CD14-positive monocyte (primary cell): ENCODE measurements around the gene CNTN1. TPM values are rescaled to one million over a fixed set of nuclear protein-coding genes. Genes with fewer than 3 reads are reported as not detected.

Source experiments
- DNase-seq, 3 donors: peaks; one replicate each; pipeline ENCODE4 v3.0.0-alpha.2; 2011 to 2022
- H2AFZ ChIP-seq: 2 replicates; pipeline ENCODE4 v1.6.0; 2012; ENCODE audit warnings: mild to moderate bottlenecking, low read depth, low read length, inconsistent platforms; ENCODE audit not compliant: insufficient read depth, poor library complexity, severe bottlenecking
- H3K27ac ChIP-seq, 2 donors: 1 replicate in 1 of 2; 2 replicates in 1 of 2; pipeline ENCODE4 v1.5.1; 2012 to 2013; ENCODE audit warnings: low read length in 2 of 2, control low read depth in 1 of 2, inconsistent platforms in 1 of 2, low read depth in 1 of 2, mild to moderate bottlenecking in 1 of 2
- H3K27me3 ChIP-seq, 2 donors: one replicate each; pipeline versions ENCODE4 v1.6.0 to v1.6.1; 2011 to 2013; ENCODE audit warnings: low read length in 2 of 2; ENCODE audit not compliant: control insufficient read depth in 2 of 2, insufficient read depth in 2 of 2
- H3K36me3 ChIP-seq, 2 donors: replicated peaks in 1 of 2; 1 replicate in 1 of 2; 2 replicates in 1 of 2; pipeline versions ENCODE4 v1.5.1 to v1.6.1; 2012 to 2013; ENCODE audit warnings: low read length in 2 of 2, control low read depth in 1 of 2, inconsistent platforms in 1 of 2, mild to moderate bottlenecking in 1 of 2; ENCODE audit not compliant: insufficient read depth in 2 of 2, control insufficient read depth in 1 of 2
- H3K4me1 ChIP-seq, 2 donors: 1 replicate in 1 of 2; 2 replicates in 1 of 2; pipeline versions ENCODE4 v1.5.1 to v1.6.1; 2012 to 2013; ENCODE audit warnings: low read length in 2 of 2, control low read depth in 1 of 2, inconsistent platforms in 1 of 2, mild to moderate bottlenecking in 1 of 2, moderate library complexity in 1 of 2; ENCODE audit not compliant: insufficient read depth in 2 of 2, control insufficient read depth in 1 of 2
- H3K4me2 ChIP-seq: replicated peaks from 2 replicates; pipeline ENCODE3; 2012; ENCODE audit warnings: low read length, moderate library complexity, mild to moderate bottlenecking; ENCODE audit not compliant: poor library complexity, severe bottlenecking; ENCODE audit errors: extremely low read depth
- H3K4me3 ChIP-seq, 3 experiments: fragments of 200-600 bp in 1 of 3; sonication (generic) in 1 of 3; replicated peaks in 1 of 3; 1 replicate in 2 of 3; 2 replicates in 1 of 3; pipeline ENCODE4 v1.5.1; 2011 to 2013; ENCODE audit warnings: low read length in 3 of 3, mild to moderate bottlenecking in 3 of 3, control low read depth in 2 of 3, low read depth in 2 of 3, inconsistent platforms in 1 of 3, moderate library complexity in 1 of 3
- H3K79me2 ChIP-seq: 2 replicates; pipeline ENCODE4 v1.6.0; 2012; ENCODE audit warnings: mild to moderate bottlenecking, control low read depth, inconsistent platforms, low read length, moderate library complexity; ENCODE audit not compliant: insufficient read depth
- H3K9ac ChIP-seq: 2 replicates; pipeline ENCODE4 v1.6.0; 2017; ENCODE audit warnings: low read length, mild to moderate bottlenecking; ENCODE audit not compliant: insufficient read depth, poor library complexity, severe bottlenecking
- H3K9me3 ChIP-seq, 2 donors: replicated peaks in 1 of 2; 1 replicate in 1 of 2; 2 replicates in 1 of 2; pipeline versions ENCODE4 v1.5.1 to v1.6.1; 2012 to 2013; ENCODE audit warnings: low read length in 2 of 2, control low read depth in 1 of 2; ENCODE audit not compliant: control insufficient read depth in 1 of 2, insufficient read depth in 1 of 2
- H4K20me1 ChIP-seq: 2 replicates; pipeline ENCODE4 v1.6.0; 2012; ENCODE audit warnings: mild to moderate bottlenecking, low read length, control low read depth, moderate library complexity; ENCODE audit not compliant: insufficient read depth
- H3K27ac Mint-ChIP-seq, 7 donors: one replicate each; pipeline ENCODE4 v1.8.0; 2020; ENCODE audit warnings: mild to moderate bottlenecking in 7 of 7, mixed read lengths in 7 of 7, moderate library complexity in 6 of 7, inconsistent platforms in 2 of 7
- H3K27me3 Mint-ChIP-seq, 3 donors: one replicate each; pipeline ENCODE4 v1.8.0; 2021 to 2022; ENCODE audit warnings: low read depth in 3 of 3, mild to moderate bottlenecking in 3 of 3, mixed read lengths in 3 of 3, moderate library complexity in 3 of 3, inconsistent platforms in 1 of 3
- H3K36me3 Mint-ChIP-seq, 2 donors: one replicate each; pipeline ENCODE4 v1.8.0; 2020; ENCODE audit warnings: mixed read lengths in 2 of 2, inconsistent platforms in 1 of 2, mild to moderate bottlenecking in 1 of 2
- H3K4me1 Mint-ChIP-seq: one replicate; pipeline ENCODE4 v1.8.0; 2020; ENCODE audit warnings: mild to moderate bottlenecking, mixed read lengths
- H3K4me3 Mint-ChIP-seq, 2 donors: one replicate each; pipeline ENCODE4 v1.8.0; 2020; ENCODE audit warnings: mild to moderate bottlenecking in 2 of 2, mixed read lengths in 2 of 2, moderate library complexity in 1 of 2
- H3K9me3 Mint-ChIP-seq, 7 donors: one replicate each; pipeline ENCODE4 v1.8.0; 2020 to 2022; ENCODE audit warnings: mixed read lengths in 7 of 7, mild to moderate bottlenecking in 6 of 7, moderate library complexity in 6 of 7, inconsistent platforms in 2 of 7
- CTCF ChIP-seq: fragments of 200-600 bp; IDR thresholded peaks from one replicate; pipeline ENCODE4 v1.8.0; 2022; ENCODE audit warnings: antibody characterized with exemption, mild to moderate bottlenecking
- WGBS: methylation state at CpG from one replicate; pipeline ENCODE4 v1.1.5; 2013; ENCODE audit warnings: missing lambda C conversion rate; ENCODE audit not compliant: insufficient coverage; 5-methylcytosine and 5-hydroxymethylcytosine counted together
- intact Hi-C, 2 donors: fragments of 100-400 bp; cut with micrococcal nuclease; formaldehyde crosslinking; loops; one replicate each; pipeline versions ENCODE4 v1.15.0 to v1.15.1; 2023
- polyA plus RNA-seq, 3 donors: library from polyadenylated mRNA; depleted of rRNA in 1 of 3; unstranded in 2 of 3; stranded (reverse) in 1 of 3; fragments of 300-500 nt in 2 of 3; fragments of >200 nt in 1 of 3; fragmentation: Illumina TruSeq in 2 of 3; gene quantifications; 1 replicate in 2 of 3; 2 replicates in 1 of 3; pipeline ENCODE4 v1.2.3, GENCODE V29; 2012 to 2021

CNTN1 gene
- polyA plus RNA-seq, 3 donors, result not detected

- H3K9ac ChIP-seq, result no peak overlapping the region
- H3K4me3 ChIP-seq, result no peak overlapping the region
- H3K36me3 ChIP-seq, result no peaks in the 10 kb centered on the region
- H3K4me1 ChIP-seq, result no peaks in the 10 kb centered on the region
- no peak for TF ChIP-seq CTCF
- peaks cover 4 to 9% of the 10 kb centered on the region in 2 donors for H3K9me3 ChIP-seq
- no peaks in the 10 kb centered on the region for H3K79me2 ChIP-seq
- H3K27me3 ChIP-seq, result no peaks in the 10 kb centered on the region
- H3K27ac ChIP-seq, result no peak overlapping the region
- WGBS, result no CpG with 5 or more reads among the region's 2 CpGs
- no peak overlapping the region for H3K4me2 ChIP-seq
- no peak overlapping the region for H3K4me3 Mint-ChIP-seq
- intact Hi-C loops, result no loop called here
- peaks cover 0 to 2% (median 1%) of the 10 kb centered on the region in 3 donors for H3K27me3 Mint-ChIP-seq
- H2AFZ ChIP-seq, result no peak overlapping the region
- no peak for DNase-seq
- peaks cover 4 to 19% (median 14%) of the 10 kb centered on the region in 7 donors for H3K9me3 Mint-ChIP-seq
- no peaks in the 10 kb centered on the region for H3K36me3 Mint-ChIP-seq
- no peak overlapping the region for H3K27ac Mint-ChIP-seq
- H3K4me1 Mint-ChIP-seq, result no peaks in the 10 kb centered on the region
- no peaks in the 10 kb centered on the region for H4K20me1 ChIP-seq
These were observed 397.2 kb downstream of the CNTN1 start for GRCh38 chr12:41089438-41089837.

- peaks cover 2 to 11% (median 8%) of the 10 kb centered on the region in 7 donors for H3K9me3 Mint-ChIP-seq
- H3K4me3 Mint-ChIP-seq, result no peak overlapping the region
- H3K27ac ChIP-seq, result no peak overlapping the region
- no peak for DNase-seq
- intact Hi-C loops, result no loop called here
- no peak overlapping the region for H3K27ac Mint-ChIP-seq
- H3K4me2 ChIP-seq, result no peak overlapping the region
- no peaks in the 10 kb centered on the region for H3K27me3 ChIP-seq
- H3K4me1 Mint-ChIP-seq, result no peaks in the 10 kb centered on the region
- H3K27me3 Mint-ChIP-seq, result peaks cover 0 to 2% (median 0%) of the 10 kb centered on the region in 3 donors
- H3K36me3 Mint-ChIP-seq, result no peaks in the 10 kb centered on the region
- no peaks in the 10 kb centered on the region for H3K4me1 ChIP-seq
- H3K9ac ChIP-seq, result no peak overlapping the region
- H3K36me3 ChIP-seq, result no peaks in the 10 kb centered on the region
- no peaks in the 10 kb centered on the region for H4K20me1 ChIP-seq
- H3K4me3 ChIP-seq, result no peak overlapping the region
- TF ChIP-seq CTCF, result no peak
- H2AFZ ChIP-seq, result no peak overlapping the region
- no CpG with 5 or more reads among the region's 1 CpG for WGBS
- peaks cover 4 to 5% of the 10 kb centered on the region in 2 donors for H3K9me3 ChIP-seq
- H3K79me2 ChIP-seq, result no peaks in the 10 kb centered on the region
These were observed 399.9 kb downstream of the CNTN1 start for GRCh38 chr12:41092115-41092514.
